Measurements from ENCODE around the gene MSLN.
"Not testable (repeated sequence)": the region's sequence is repeated elsewhere in the genome, so short reads cannot be mapped to it uniquely, and the experiment has no call there.

The MSLN gene

DNA sequence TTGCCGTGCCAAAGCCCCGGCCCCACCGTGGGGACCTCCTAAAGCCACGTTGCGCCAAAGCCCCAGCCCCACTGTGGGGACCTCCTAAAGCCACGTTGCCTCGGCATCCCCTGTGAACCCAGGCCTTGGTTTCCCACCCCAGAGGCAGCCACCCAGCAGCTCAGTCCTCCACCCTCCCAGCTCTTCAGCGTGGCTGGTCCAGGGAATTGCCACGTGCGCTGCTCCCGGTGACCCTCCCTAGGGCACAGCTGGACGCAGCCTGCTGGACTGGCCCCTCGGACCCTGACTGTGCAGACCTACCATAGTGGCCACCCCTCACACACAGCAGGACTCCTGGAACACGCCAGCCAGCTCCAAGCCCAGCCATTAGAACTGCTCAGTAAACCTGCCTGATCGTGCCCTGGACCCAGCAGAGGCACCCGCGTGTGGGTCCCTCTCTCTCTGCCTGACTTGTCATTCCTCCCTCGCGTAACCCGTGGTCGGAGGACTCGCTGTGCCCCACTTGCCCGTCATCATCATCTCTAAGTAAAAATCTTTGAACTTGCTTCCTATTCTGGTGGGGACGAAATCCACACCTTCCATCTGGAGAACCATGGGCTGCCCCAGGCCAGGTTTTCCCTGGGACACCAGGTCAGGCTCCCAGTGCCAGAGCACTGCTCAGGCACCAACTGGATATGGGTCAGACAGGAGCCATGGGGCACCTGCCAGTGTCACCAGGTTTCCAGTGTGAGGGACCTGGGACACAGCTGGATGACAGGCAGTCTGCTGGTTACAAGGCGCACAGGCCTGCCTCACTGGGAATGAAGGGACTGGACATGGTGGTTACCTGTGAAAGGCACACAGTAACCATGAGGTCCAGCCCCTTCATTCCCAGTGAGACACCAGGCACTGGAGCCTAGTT lies 25.3 kb upstream of the MSLN start:
- DNase-seq (ENCODE audit: low read depth in 2 of 2) = no peak

DNA sequence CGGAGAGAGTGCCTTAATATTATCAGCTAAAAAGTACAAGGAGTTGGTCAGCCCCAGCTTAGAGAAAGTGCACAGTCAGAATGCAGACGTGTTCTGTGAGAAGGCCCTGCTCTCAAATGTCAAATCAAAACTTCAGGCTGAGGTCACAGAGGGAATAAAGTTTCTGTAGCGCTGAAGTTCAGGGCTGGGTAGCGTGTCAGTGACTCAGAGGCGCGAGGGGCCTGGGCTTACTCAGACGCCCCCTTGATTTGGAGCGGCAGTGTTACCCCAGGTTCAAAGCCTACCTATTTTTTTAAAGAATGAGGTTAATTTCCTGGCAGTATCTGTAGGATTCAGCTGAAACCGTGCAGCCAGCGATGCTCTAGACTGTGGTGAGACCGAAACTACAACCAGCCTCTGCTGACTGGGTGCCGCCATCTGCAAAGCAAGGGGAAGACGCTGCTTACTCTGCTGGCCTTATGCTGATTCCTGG lies 24.5 kb upstream of the MSLN start:
- DNase-seq (ENCODE audit: low read depth in 2 of 2) = no peak

DNA sequence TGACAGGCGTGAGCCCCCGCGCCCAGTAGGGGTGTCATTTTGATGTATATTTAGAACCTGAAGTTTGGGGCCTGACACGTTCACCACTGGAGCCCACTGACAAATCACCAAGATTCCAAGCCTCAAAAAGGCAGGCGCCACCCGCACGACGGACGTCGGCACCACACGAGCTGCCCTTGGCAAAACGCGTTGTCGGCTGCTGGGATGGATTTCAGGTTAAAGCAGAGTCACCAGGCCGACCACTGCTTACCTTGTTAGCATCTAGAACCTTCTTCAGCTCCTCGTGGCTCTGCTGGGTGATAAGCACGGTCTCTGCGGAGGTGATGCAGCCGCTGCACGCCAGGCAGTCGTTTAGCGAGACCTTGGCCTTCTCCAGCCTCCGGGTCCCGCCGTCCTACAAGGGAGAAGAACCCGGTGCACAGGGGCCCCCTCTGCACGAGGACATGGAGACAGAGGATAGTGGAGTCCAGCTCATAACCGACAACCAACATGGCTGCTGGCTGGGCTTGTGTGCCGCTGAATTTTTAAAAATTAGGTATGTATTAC lies 23.5 kb upstream of the MSLN start:
- no peak for DNase-seq (ENCODE audit: low read depth in 2 of 2)

DNA sequence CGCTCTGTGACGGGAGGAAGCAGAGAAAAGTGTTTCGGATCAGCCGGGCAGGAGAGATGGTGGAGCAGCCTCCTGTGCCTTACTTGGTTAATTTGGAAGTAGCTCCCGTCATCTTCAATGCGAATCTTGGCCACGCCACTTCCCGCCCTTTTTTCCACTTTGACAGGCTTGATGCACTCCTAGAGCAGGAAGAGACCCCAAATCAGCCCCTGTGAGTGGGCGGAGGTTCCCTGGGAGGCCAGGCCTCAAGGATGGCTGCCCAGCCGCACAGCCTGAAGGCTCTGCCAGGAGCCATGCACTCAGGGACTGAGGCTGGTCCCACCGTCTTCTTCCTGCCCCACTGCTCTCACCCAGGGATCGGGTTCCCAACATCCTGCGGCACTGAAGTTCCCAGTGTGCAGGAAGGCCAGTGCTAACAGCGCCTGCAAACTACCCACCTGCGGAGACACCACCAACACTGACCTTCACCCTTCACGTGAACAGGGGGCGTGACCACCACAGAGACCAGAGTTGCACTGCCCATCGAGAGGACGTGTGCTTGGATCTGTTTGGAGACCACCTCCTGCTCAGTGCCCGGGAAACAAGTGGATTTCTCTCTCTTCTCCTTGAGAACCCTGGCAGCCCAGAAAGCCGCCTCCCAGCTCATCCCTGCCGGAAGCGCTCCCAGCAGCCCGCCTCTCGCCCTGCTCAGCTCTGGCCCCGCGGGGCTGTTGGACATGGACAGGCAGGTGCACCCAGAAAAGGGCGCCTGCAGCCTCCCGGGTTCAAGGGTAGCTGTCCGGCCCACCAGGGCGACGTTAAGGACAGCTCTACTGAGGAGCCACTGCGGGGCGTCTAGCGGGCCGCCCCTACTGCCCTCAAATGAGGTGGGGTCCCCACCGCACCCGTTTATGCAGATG lies 20.7 kb upstream of the MSLN start:
- no peak for DNase-seq (ENCODE audit: low read depth in 2 of 2)

DNA sequence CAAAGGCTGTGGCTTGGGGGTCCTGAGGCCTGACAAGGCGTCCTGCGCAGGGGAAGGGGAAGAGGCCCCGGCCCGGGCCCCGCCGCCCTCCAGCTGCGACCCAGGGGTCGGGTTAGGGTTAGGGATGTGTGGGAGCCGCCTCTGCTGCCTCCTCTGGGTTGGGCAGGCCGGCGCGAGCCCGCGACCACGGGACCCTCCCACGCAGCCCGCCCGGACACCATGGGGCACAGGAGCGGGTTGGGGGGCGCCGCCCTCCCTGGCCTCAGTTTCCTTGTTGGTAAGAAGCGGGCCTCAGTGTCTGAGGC lies 20.1 kb upstream of the MSLN start:
- DNase-seq (ENCODE audit: low read depth in 2 of 2) = no peak

DNA sequence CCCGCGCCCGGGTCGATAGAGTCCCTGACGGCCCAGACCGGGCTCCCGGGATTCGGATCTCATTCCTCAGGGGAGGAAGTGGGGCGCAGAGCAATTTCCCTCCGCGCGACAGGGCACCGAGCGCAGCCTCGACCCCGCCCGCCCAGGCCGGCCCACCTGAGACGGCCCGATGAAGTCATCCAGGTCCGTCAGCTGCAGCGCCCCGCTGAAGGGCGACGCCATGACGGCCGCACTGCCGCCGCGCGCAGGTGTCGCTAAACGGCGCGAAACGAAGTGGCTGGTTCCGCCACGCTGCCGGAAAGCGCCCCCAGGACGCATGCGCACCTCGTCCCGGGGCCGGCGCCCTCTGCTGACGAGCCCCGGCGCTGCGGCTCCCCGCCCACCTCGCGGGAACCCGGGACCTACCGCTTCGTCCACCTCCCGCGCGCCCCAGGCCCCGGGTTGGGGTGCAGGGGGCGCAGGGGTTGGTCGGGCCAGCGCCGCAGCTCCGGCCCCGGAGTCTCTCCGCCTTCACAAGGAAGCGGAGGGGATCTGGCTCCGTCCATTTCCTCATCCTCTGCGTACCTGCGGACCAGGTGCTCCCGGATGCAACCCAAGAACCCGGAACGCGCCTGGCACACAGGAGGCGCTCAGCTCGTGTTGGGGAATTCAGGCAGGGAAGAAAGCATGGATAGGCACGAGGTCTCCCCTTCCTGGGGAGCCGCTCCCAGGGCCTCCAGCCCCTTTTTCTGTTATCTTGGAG lies 19.6 kb upstream of the MSLN start, which contains the start of gene CIAO3:
CIAO3 (minus strand) TSS at position 234 of the 742 bp plus-strand sequence; CDS start at position 222, 12 bp downstream.
- DNase-seq (ENCODE audit: low read depth in 2 of 2) = peak; percentile 80 to 88

DNA sequence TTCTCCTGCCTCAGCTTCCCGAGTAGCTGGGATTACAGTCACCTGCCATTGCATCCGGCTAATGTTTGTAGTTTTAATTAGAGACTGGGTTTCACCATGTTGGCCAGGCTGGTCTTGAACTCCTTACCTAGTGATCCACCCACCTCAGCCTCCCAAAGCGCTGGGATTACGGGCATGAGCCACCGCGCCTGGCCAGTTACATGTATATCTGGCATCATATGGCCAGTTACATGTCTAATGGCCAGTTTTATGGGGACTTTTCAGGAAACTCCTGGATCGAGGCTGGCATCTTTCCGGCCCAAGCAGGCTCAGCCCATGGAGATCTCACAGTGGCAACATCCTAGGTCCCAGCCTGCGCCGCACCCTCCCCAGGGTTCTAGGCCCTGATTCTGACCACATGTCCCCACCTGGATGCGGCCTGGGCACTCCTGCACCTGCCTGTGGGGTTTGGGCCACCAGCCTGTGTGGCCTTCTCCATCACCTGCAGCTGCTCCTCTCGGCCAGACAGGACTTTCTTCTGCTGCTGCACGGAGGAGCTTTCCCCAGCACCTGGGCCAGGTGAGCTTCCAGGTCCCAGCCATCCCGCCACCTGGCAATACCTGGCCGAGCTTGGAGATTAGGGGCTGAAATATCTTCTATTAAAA lies 18.4 kb upstream of the MSLN start:
- no peak for DNase-seq (ENCODE audit: low read depth in 2 of 2)

DNA sequence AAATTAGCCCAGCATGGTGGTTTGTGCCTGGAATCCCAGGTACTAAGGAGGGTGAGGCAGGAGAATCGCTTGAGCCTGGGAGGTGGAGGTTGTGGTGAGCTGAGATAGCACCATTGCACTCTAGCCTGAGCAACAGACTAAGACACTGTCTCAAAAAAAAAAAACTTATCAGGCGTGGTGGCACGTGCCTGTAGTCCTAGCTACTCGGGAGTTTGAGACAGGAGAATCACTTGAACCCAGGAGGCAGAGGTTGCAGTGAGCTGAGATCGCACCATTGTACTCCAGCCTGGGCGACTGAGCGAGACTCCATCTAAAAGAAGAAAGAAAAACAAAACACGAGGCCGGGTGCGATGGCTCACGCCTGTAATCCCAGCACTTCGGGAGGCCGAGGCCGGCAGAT lies 17.6 kb upstream of the MSLN start:
- DNase-seq (ENCODE audit: low read depth in 2 of 2) = not testable (repeated sequence)

DNA sequence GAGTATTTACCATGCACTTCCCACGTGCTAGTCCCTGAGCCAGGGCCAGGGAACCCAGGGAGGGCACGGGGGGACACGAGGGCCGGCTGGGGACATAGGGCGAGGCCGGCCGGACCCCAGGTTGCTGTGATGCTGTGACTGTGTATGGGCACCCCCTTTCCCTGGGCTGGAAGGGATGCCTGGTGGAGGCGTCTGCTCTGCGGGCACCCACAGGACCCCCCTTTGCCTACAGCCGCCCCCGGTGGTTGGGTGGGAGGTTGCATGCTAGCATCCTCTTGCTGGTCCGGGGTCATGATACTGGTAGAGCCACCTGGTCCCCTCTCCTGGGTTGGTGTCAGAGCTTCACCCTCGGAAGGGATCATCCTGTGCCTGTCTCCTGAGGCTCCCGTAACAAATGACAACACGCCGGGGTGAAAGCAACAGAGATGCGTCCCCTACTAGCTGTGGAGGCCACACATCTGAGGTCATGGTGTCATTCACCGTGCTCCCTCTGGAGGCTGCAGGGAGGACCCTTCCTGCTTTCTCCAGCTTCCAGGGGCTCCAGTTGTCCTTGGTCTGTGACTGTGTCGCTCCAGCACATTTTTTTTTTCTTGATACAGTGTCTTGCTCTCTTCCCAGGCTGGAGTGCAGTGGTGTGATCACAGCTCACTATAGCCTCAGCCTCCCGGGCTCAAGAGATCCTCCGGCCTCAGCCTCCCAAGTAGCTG lies 16.6 kb upstream of the MSLN start:
- DNase-seq (ENCODE audit: low read depth in 2 of 2) = no peak

DNA sequence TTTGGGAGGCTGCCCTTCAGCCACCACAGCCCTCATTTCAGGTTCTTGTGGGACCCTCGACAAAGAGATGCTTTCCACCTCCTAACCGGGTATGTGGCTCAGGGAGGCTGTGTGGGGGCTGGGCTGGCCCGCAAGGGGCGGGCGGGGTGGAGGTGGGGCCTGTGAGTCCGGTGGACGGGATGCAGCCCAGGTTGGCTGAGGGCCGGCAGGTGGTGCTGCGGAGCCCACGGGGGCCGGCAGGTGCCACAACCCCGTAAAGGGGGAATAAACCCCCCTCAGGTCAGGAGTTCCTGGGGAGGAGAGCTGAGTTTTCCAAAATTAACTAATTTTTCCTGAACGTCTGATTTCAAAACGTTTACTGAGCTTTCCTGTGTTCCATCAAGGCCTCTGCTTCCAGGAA lies 14.8 kb upstream of the MSLN start:
- DNase-seq (ENCODE audit: low read depth in 2 of 2) = no peak

DNA sequence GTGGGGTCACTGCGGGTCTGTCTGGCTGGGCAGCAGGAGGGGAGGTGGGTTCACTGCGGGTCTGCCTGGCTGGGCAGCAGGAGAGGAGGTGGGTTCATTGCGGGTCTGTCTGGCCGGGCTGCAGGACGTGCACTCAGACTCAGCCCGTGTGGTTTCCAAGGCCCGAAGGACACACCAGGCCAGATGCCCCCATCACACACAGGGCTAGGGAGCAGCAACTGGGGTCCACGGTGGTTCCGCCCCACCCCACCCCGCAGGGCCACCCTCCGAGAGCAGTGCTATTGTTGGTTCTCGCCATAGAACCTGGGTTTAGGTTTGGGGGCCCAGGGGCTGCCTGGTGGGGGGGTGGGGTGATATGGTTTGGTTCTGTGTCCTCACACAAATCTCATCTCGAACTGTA lies 13.9 kb upstream of the MSLN start:
- no peak for DNase-seq (ENCODE audit: low read depth in 2 of 2)

DNA sequence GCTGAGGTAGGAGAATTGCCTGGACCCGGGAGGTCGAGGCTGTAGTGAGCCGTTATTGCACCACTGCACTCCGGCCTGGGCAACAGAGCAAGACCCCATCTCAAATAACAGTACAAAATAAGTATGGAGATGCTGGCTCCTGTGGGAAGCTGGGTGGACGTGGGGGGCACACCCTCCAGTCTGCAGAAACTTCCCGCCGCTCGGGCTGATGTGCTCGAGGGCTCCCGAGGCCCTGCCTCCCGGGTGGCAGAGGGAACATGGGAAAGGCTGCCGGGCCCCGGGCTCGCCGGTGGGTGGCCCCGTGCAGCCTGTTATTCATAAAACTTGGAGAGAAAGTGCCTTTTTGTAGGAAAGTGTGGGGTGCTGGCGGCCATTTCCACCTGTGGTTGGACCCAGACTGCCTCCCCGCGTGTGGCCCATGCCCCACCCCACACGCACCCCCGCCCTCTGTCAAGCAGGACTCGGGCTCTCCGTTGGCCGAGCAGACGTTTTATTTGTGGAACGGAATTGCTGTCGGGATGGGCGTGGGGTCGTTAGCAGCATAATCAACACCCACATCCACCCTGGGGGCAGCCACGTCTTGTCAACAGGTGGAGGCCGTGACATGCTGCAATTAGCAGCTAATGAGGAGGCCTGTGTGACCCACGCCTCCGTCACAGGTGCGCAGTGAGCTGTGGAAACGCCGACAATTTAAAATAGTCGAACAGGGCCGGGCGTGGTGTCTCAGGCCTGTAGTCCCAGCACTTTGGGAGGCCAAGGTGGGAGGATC lies 12.4 kb upstream of the MSLN start:
- DNase-seq (ENCODE audit: low read depth in 2 of 2) = no peak

DNA sequence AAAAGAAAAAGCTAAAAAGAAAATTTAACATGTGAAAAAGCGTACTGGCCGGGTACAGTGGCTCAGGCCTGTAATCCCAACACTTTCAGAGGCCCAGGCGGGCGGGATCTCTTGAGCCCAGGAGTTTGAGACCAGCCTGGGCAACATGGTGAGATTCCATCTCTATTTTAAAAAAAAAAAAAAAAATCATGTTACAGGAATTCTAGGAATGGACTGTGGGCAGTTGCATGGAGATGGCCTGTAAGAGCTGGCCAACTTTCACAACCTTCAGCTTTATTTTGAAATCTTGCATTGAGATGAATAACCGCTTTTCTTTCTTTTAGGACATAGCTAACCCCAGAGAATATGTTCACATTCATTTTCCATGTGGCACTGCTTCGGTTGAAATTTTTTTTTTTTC lies 11.5 kb upstream of the MSLN start:
- no peak for DNase-seq (ENCODE audit: low read depth in 2 of 2)

DNA sequence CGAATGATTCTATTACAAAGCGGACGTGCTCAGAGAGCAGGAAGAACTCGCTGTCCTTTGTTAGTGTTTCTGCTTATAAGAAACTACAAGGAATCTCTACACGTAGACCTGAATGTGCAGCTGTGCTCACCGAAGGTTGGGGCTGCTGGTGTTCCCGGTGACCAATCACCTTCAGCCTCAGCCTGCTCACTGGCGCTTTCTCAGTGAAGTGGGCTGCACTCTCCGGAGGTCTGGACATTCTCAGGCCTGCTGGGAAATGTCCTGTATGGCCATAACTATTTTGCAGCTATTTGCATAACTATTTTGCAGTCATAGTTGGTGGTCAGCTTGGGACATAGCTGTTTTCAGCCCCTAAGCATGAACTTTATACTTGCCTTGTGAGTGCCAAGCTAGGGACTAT lies 10.0 kb upstream of the MSLN start:
- no peak for DNase-seq (ENCODE audit: low read depth in 2 of 2)

DNA sequence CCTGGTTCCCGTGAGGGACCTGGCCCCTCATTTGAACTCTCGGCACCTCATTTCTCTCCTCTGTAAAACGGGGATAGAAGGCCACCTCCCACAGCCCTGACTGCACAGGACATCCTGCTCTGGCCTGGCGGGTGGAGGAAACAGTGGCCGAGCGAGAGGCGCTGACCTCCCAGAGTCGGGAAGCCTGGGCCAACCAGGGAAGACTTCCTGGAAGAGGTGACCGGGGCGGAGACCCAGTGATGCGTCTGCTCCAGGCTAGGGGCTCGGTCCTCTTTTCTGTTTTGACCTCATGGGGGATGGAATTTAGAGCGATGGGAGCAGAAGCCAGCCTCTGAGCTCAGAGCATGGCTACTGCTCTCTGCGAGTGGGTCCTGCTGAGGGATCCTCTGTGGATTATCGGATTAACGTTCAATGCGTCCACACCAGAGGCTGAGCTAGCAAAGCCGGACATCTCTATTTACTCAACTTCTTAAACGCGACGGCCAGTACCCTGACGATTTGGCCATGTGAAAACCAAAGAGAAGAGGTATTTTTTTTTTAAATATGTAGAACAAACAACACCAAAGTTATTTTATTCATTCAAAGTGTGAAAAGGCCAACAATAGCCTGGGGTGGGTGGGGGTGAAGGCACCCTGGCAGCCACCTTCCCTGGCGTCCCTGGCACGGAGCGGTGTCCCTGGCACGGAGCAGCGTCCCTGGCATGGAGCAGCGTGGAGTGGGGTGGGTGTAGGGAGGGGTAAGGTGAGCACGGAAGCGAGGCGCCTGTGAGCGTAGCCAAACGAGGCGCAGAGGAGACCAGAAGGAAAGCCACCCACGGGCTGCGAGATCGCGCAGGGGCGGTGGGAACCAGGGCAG lies 9.2 kb upstream of the MSLN start:
- DNase-seq (ENCODE audit: low read depth in 2 of 2) = no peak

DNA sequence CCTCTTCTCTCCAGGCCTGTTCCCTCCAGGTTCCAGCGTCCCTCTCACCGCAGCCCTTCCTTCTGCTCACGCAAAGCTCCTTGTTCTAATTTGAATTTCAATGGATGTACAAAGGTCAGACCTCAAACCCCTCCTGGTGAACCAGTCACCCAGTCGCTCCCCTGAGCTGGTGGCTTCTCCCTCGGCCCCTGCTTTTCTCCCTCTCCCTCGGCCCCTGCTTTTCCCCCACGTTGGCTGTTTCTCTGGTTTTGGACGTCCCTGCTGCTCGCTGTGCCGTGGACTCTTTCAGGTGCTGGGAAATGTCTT lies 8.6 kb upstream of the MSLN start:
- DNase-seq (ENCODE audit: low read depth in 2 of 2) = no peak

DNA sequence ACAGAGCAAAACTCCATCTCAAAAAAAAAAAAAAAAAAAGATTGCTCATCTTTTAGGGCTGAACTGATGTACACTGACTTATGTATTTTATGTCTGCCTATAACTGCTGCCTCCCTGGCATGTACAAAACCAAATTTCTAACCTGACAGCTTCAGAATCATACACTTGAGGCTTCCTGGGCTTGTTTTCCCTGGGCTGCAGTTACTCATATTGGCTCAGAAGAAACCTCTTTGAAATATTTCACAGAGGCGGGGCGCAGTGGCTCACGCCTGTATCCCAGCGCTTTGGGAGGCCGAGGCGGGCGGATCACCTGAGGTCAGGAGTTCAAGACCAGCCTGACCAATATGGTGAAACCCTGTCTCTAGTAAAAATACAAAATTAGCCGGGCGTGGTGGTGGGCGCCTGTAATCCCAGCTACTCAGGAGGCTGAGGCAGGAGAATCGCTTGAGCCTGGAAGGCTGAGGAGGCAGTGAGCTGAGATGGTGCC lies 6.4 kb upstream of the MSLN start:
- DNase-seq (ENCODE audit: low read depth in 2 of 2) = not testable (repeated sequence)

DNA sequence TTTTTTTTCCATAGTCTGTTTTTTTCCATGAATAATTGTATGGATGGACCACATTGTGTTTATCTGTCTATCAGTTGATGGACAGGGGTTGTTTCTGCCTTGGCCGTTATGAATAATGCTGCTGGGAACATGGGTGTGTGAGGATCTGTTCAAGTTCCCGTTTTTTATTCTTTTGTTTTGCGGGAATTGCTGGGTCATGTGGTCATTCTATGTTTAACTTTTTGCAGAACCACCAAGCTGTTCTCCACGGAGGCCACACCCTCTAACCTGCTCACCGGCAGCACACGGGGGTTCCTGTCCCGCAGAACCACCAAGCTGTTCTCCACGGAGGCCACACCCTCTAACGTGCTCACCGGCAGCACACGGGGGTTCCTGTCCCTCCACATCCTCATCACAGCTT lies 5.9 kb upstream of the MSLN start:
- DNase-seq (ENCODE audit: low read depth in 2 of 2) = no peak

DNA sequence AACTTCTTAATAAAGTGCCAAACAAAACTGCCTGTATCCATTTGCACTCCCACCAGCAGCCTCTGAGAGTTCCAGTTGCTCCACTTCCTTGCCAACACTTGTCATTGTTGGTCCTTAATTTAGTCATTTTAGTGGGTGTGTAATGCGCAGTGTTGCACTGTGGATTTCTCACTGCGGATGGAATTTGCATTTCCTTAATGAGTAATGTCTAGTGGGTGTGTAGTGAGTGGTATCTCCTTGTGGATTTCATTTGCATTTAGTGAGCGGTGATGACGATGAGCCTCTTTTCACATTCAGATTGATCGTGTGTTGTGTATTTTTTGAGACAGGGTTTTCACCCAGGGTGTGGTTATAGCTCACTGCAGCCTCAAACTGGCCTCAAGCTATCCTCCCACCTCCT lies 4.1 kb upstream of the MSLN start:
- no peak for DNase-seq (ENCODE audit: low read depth in 2 of 2)
